Camera-type eye (tissue), 1 donor: ENCODE measurements around the gene SPPL2B. TPM values are rescaled to one million over a fixed set of nuclear protein-coding genes. Genes with fewer than 3 reads are reported as not detected.

Source experiments
- total RNA-seq: library from RNA; depleted of rRNA; stranded (reverse); fragments of >200 nt; gene quantifications from one replicate; pipeline ENCODE4 v1.2.3, GENCODE V29; 2014

SPPL2B gene
- 58.5 TPM for total RNA-seq

DNA sequence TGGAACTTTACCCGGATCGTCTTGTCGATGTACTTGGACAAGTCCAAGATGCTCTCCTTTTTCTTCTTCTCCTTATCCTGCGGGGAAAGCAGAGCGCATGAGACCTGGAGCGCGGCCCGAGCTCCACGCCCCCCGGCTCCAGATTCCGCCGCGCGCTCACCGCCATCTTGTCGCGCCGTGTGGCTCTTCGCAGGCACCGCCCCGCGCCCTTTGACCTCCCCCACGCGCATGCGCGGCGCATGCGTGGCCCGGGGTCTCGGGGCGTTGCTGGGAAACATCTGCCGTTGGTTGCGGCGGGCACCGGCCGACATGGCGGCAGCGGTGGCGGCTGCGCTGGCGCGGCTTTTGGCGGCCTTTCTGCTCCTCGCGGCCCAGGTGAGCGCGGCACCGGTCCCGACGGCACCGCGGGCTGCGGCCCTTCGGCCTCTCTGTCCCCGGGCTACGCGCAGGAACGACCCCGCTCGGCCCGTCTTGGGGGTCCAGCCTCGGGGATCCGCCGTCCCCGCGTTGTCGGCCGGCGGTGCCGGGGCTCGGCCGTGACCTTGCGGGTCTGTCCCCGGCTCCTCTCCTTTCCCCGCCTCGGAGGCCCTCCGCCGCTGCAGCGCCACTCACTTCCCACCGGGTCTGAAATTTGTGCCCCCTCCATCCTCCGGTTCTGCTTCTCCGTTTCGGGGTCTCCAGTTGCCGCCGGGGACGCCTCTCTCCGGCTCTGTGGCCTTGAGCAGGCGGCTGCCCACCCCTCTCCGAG lies at the start of gene SPPL2B, which contains the start of gene LSM7:
SPPL2B (plus strand) TSS at position 284 of the 748 bp plus-strand sequence; CDS start at position 310, 26 bp downstream.
LSM7 (minus strand) TSS at position 186 of the 748 bp plus-strand sequence; CDS start at position 166, 20 bp downstream.

DNA sequence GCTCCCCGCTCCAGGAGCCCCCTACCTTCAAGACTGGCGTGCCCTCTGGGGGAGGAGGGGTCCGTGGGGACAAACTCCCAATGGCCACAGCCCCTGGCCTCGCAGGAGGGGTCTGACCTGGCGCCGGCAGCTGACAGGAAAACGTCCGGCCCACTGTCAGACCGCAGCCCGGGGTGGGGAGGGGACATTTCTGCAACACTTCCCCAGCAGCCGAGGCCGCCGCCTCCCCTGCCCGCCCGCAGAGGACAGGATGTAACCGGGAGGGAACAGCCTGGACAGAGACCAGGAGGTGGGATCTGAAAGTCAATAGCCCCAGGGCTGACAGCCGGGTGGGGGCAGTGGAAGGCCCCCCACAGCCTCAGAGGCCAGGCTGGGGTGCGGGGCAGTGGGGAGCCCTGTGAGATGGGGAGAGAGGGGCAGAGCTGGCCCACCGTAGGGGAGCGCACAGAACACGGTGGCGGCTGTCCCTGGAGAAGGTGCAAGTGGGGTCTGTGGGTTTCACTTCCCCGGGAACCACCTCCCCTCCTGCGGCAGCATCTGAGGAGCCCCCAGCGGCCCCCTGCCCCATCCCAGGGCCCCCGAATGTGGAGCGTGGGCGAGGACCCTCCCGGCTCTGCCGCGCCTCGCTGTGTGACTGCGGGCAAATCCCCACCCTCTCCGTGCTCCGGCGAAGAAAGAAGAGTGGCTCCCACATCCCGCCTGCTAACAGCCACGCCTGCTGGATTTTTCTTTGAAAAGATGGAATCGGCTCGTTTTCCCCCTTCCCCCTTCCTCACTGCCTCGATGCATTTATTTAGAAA lies 46.2 kb upstream of the SPPL2B start, which contains the start of gene PEAK3:
PEAK3 (minus strand) TSS at position 114 of the 800 bp plus-strand sequence. CDS start 1,244 bp downstream, outside the sequence.

GRCh38 chr19:2308114-2308556 lies 20.3 kb upstream of the SPPL2B start, which contains the start of gene LINGO3:
LINGO3 (minus strand) TSS chr19:2308154; CDS start chr19:2291776, 16,378 bp downstream.

DNA sequence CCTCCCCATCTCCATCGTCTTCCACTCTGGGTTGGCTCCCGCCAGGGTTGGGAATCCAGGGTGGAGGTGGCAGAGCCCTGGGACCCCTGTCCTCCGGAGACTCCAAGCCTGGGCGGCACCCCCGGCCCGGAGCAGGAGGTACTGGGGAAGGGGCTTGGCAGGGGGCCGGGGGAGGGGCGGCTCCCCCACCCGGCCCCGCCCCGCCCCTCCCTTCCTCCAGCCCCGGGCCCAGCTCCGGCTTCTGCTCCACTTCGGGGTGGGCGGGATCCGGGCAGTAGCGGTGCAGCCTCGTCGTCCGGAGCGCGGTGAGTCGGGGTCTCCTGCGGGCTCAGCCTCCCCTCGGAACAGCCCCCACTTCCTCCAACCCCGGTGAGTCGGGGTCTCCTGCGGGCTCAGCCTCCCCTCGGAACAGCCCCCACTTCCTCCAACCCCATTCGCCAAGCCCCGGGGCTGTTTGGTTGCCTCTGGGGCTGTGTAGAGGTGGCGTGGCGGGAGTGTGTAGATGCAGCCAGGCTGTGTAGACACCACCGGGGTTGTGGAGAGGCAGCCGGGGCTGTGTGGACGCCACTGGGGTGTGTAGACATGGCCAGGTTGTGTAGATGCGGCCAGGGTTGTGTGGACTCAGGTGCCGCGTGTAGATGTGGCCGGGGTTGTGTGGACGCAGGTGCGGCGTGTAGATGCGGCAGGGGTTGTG lies 31.7 kb downstream of the SPPL2B start, which contains the start of gene TMPRSS9:
TMPRSS9 (plus strand) TSS at position 274 of the 694 bp plus-strand sequence. CDS start 29,521 bp downstream, outside the sequence.

Other genes starting within 250 kb of the SPPL2B start
- 37.2 TPM for gene MOB3A, start 232.4 kb upstream of the SPPL2B start, total RNA-seq
- 2.6 TPM for gene IZUMO4, start 231.8 kb upstream of the SPPL2B start, total RNA-seq
- gene AP3D1, start 177.1 kb upstream of the SPPL2B start, total RNA-seq: 90.0 TPM
- 19.2 TPM for gene DOT1L, start 164.8 kb upstream of the SPPL2B start, total RNA-seq
- gene PLEKHJ1, start 92.4 kb upstream of the SPPL2B start, total RNA-seq: 56.4 TPM
- 57.7 TPM for gene SF3A2, start 91.9 kb upstream of the SPPL2B start, total RNA-seq
- 0.82 TPM for gene AMH, start 79.4 kb upstream of the SPPL2B start, total RNA-seq
- gene JSRP1, start 72.3 kb upstream of the SPPL2B start, total RNA-seq: 5.2 TPM
- gene PEAK3, start 46.5 kb upstream of the SPPL2B start, total RNA-seq: 0.44 TPM
- gene LINGO3, start 20.5 kb upstream of the SPPL2B start, total RNA-seq: 12.9 TPM
- 112 TPM for gene LSM7, start 98 bp upstream of the SPPL2B start, total RNA-seq
- 1.0 TPM for gene TMPRSS9, start 31.6 kb downstream of the SPPL2B start, total RNA-seq
- gene TIMM13, start 98.9 kb downstream of the SPPL2B start, total RNA-seq: 32.5 TPM
- gene LMNB2, start 128.3 kb downstream of the SPPL2B start, total RNA-seq: 56.0 TPM
- 32.1 TPM for gene GADD45B, start 147.4 kb downstream of the SPPL2B start, total RNA-seq